HEK293 (cell line): ENCODE data around the gene RBPJ.

ENCODE experiments used
- CTCF ChIA-PET: fragments of 350-600 bp; formaldehyde crosslinking; extraction: SDS; loops from one replicate; lab custom pipeline; 2021; ENCODE audit warnings: antibody characterized with exemption; lab: Yijun Ruan, JAX
- POLR2A ChIA-PET: fragments of 300-600 bp; formaldehyde crosslinking; extraction: SDS; loops from one replicate; lab custom pipeline; 2020; ENCODE audit warnings: antibody characterized with exemption, inconsistent platforms; lab: Yijun Ruan, JAX
- H3K27ac ChIP-seq: fragments of 200-500 bp; sonication (Bioruptor generic); 2 replicates; pipeline ENCODE4 v1.5.1; 2014; ENCODE audit warnings: low read depth, low read length, control low read depth, inconsistent platforms; ENCODE audit errors: extremely low read depth
- H3K36me3 ChIP-seq, 2 experiments: fragments of 200-500 bp in 1 of 2; sonication (Bioruptor generic) in 1 of 2; 1 replicate in 1 of 2; 2 replicates in 1 of 2; pipeline ENCODE4 v1.5.1; 2014 to 2017; ENCODE audit warnings: inconsistent platforms in 2 of 2, low read length in 2 of 2; ENCODE audit not compliant: control insufficient read depth in 2 of 2, insufficient read depth in 1 of 2
- H3K4me1 ChIP-seq: fragments of 200-500 bp; sonication (Bioruptor generic); 2 replicates; pipeline ENCODE4 v1.5.1; 2014; ENCODE audit warnings: mild to moderate bottlenecking, low read length, inconsistent platforms; ENCODE audit not compliant: control insufficient read depth, insufficient read depth
- H3K4me3 ChIP-seq: 2 replicates; pipeline ENCODE4 v1.5.1; 2011; ENCODE audit warnings: low read depth, mild to moderate bottlenecking, control low read depth, low read length, moderate library complexity
- H3K9me3 ChIP-seq: fragments of 200-500 bp; sonication (Bioruptor generic); 2 replicates; pipeline ENCODE4 v1.5.1; 2014; ENCODE audit warnings: low read depth, low read length, inconsistent platforms; ENCODE audit not compliant: control insufficient read depth, insufficient read depth
- KLF10 ChIP-seq: fragments of 450-650 bp; IDR thresholded peaks from 2 replicates; pipeline ENCODE4 v1.5.1; 2018; ENCODE audit warnings: missing biosample characterization, mild to moderate bottlenecking, missing genetic modification characterization
- KLF16 ChIP-seq: fragments of 450-650 bp; formaldehyde crosslinking; IDR thresholded peaks from 2 replicates; pipeline ENCODE4 v1.5.1; 2017; ENCODE audit warnings: missing biosample characterization, missing genetic modification characterization
- MEIS1 ChIP-seq: sonication (generic); formaldehyde crosslinking; IDR thresholded peaks from 2 replicates; pipeline ENCODE4 v1.8.1; 2022; ENCODE audit warnings: missing genetic modification reagents, mild to moderate bottlenecking, borderline replicate concordance
- PRDM1 ChIP-seq: fragments of 450-650 bp; formaldehyde crosslinking; IDR thresholded peaks from 2 replicates; pipeline ENCODE4; 2016; ENCODE audit warnings: missing biosample characterization, missing genetic modification characterization
- REST ChIP-seq: fragments of 450-650 bp; formaldehyde crosslinking; IDR thresholded peaks from 2 replicates; pipeline ENCODE4 v1.5.1; 2016; ENCODE audit warnings: missing biosample characterization, missing genetic modification characterization
- ZBTB6 ChIP-seq: fragments of 450-650 bp; formaldehyde crosslinking; IDR thresholded peaks from 2 replicates; pipeline ENCODE4 v1.5.1; 2017; ENCODE audit warnings: missing biosample characterization, missing genetic modification characterization
- ZEB2 ChIP-seq: fragments of 450-650 bp; formaldehyde crosslinking; IDR thresholded peaks from 2 replicates; pipeline ENCODE4 v1.5.1; 2016; ENCODE audit warnings: missing biosample characterization, missing genetic modification characterization
- ZIC2 ChIP-seq: fragments of 450-650 bp; formaldehyde crosslinking; IDR thresholded peaks from 2 replicates; pipeline ENCODE4 v1.5.1; 2016; ENCODE audit warnings: missing biosample characterization, missing genetic modification characterization
- ZNF19 ChIP-seq: fragments of 450-650 bp; formaldehyde crosslinking; IDR thresholded peaks from 2 replicates; pipeline ENCODE4; 2016; ENCODE audit warnings: missing biosample characterization, missing genetic modification characterization, low read depth
- ZNF24 ChIP-seq: fragments of 450-650 bp; formaldehyde crosslinking; IDR thresholded peaks from 2 replicates; pipeline ENCODE4 v1.5.1; 2016; ENCODE audit warnings: missing biosample characterization, missing genetic modification characterization
- ZNF391 ChIP-seq: fragments of 450-650 bp; formaldehyde crosslinking; IDR thresholded peaks from 2 replicates; pipeline ENCODE4 v1.5.1; 2016; ENCODE audit warnings: low read depth, missing biosample characterization, missing genetic modification characterization, borderline replicate concordance
- ZNF555 ChIP-seq: fragments of 450-650 bp; formaldehyde crosslinking; conservative IDR thresholded peaks from 2 replicates; pipeline ENCODE4 v1.5.1; 2017; ENCODE audit warnings: missing biosample characterization, mild to moderate bottlenecking, missing genetic modification characterization, inconsistent platforms
- ZNF785 ChIP-seq: fragments of 450-650 bp; formaldehyde crosslinking; IDR thresholded peaks from 2 replicates; pipeline ENCODE4 v1.5.1; 2016; ENCODE audit warnings: missing biosample characterization, missing genetic modification characterization
- ZNF843 ChIP-seq: fragments of 450-650 bp; formaldehyde crosslinking; IDR thresholded peaks from 2 replicates; pipeline ENCODE4 v1.5.1; 2016; ENCODE audit warnings: missing biosample characterization, missing genetic modification characterization
- ZSCAN4 ChIP-seq: fragments of 450-650 bp; formaldehyde crosslinking; IDR thresholded peaks from 2 replicates; pipeline ENCODE4 v1.5.1; 2017; ENCODE audit warnings: missing biosample characterization, missing genetic modification characterization
- TF ChIP-seq, protein P1 (sequence below): fragments of 450-650 bp; formaldehyde crosslinking; conservative IDR thresholded peaks from 2 replicates; pipeline ENCODE4 v1.5.1; 2016; ENCODE audit warnings: low read depth, missing biosample characterization, missing genetic modification characterization

The RBPJ gene

DNA sequence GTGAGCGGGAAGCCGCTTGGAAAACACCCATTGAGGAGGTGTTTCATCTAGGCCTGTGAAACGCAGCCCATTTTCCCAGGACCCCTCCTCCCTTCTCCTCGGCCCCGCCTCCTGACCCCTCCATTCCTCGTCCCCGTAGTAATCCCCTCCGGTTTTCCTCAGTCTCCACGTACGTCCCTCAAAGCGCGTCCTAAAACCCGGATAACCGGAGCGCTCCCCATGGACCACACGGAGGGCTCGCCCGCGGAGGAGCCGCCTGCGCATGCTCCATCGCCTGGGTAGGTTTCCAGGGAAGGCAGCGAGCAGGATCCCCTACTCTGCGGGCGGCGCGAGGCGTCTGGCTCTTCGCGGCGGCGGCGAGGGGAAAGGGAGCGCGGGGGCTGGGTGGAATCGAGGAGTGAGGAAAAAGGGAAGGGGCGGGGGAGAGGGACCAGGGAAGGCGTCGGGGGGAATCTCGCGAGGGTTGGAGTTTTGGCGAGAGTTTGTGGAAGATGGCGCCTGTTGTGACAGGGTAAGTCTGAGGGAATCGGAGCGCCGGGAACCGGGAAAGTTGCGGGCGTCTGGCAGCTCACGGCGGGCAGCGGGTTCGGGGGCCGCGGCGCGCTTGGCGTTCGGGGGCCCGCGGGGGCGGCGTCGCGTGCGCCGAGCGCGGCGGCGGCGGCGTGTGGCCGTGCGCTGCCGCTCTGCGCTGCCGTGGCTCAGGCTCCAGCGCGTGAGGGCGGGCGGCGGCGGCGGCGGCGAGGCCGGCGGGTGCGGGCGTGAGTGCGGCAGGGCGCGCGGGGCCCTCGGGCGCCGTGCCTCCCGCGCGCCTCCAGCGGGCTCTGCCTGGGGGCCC, at the start of gene RBPJ (continued):
- peak; percentile 54; the same call in 1 of the 2 replicates for TF ChIP-seq ZBTB6
- peak; percentile 55; the same call in 1 of the 2 replicates for TF ChIP-seq ZNF391 (tag by site-specific recombination)
- TF ChIP-seq ZIC2 (tag by site-specific recombination) = peak; percentile 69
- TF ChIP-seq PRDM1 = peak; percentile 69; the same call in 1 of the 2 replicates
- TF ChIP-seq ZEB2 = peak; percentile 95
- TF ChIP-seq, all 188 proteins: peak for 53

- CTCF ChIA-PET = interaction anchor here (1.0 kb wide), 1 partner anchor 58 kb away, joined by 3 read pairs; no protein-coding TSS in a partner anchor
- H3K36me3 ChIP-seq = no peaks in the 10 kb centered on the region
- H3K27ac ChIP-seq = no peak overlapping the region
- no peaks in the 10 kb centered on the region for H3K4me1 ChIP-seq
- no peak overlapping the region for H3K4me3 ChIP-seq
- TF ChIP-seq KLF10 (tag by site-specific recombination) = no peak
- no peaks in the 10 kb centered on the region for H3K9me3 ChIP-seq
- POLR2A ChIA-PET = no interaction called here
Measured at GRCh38 chr4:26271703-26272102, 49.1 kb upstream of the RBPJ start.

- Histone ChIP-seq H3K9me3 (no peaks in the 10 kb centered on the region), H3K4me1 (no peaks in the 10 kb centered on the region), H3K27ac (no peak overlapping the region), H3K36me3 (no peaks in the 10 kb centered on the region), H3K4me3 (no peak overlapping the region)
- POLR2A ChIA-PET = no interaction called here
- no peak for TF ChIP-seq ZNF785 (tag by site-specific recombination)
- TF ChIP-seq, protein P1, sequence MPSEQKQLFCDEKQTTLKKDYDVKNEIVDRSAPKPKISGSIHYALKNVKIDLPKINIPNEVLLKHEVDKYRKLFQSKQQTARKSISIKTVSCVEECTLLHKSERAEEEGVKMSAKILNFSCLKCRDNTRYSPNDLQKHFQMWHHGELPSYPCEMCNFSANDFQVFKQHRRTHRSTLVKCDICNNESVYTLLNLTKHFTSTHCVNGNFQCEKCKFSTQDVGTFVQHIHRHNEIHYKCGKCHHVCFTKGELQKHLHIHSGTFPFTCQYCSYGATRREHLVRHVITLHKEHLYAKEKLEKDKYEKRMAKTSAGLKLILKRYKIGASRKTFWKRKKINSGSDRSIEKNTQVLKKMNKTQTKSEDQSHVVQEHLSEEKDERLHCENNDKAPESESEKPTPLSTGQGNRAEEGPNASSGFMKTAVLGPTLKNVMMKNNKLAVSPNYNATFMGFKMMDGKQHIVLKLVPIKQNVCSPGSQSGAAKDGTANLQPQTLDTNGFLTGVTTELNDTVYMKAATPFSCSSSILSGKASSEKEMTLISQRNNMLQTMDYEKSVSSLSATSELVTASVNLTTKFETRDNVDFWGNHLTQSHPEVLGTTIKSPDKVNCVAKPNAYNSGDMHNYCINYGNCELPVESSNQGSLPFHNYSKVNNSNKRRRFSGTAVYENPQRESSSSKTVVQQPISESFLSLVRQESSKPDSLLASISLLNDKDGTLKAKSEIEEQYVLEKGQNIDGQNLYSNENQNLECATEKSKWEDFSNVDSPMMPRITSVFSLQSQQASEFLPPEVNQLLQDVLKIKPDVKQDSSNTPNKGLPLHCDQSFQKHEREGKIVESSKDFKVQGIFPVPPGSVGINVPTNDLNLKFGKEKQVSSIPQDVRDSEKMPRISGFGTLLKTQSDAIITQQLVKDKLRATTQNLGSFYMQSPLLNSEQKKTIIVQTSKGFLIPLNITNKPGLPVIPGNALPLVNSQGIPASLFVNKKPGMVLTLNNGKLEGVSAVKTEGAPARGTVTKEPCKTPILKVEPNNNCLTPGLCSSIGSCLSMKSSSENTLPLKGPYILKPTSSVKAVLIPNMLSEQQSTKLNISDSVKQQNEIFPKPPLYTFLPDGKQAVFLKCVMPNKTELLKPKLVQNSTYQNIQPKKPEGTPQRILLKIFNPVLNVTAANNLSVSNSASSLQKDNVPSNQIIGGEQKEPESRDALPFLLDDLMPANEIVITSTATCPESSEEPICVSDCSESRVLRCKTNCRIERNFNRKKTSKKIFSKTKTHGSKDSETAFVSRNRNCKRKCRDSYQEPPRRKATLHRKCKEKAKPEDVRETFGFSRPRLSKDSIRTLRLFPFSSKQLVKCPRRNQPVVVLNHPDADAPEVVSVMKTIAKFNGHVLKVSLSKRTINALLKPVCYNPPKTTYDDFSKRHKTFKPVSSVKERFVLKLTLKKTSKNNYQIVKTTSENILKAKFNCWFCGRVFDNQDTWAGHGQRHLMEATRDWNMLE (tag by site-specific recombination) = no peak
- TF ChIP-seq MEIS1 (CRISPR knock-in tag) = no peak
- CTCF ChIA-PET = interaction anchor here (0.5 to 0.7 kb wide), 2 partner anchors 38 to 104 kb away, joined by 3 read pairs; no protein-coding TSS in a partner anchor
Measured at GRCh38 chr4:26272654-26273615, 47.9 kb upstream of the RBPJ start.

DNA sequence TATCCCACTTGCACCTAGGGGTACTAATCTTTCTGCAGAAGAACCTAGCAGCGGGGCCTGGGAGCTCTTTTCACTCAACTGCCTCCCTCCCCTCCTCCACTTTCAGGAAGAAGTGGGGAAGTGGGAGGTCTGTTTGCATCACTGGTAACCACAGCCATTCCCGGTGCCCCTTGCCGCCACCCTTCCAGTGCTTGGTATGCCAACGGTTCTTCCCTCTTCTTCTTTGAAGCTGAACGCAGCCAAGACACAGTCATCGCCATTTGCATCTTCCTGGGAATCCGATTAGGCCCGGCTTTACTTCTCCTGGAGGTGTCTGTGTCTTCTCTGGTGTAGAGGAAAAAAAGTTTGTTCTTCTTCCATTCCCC, 47.2 kb upstream of the RBPJ start:
- H3K9me3 ChIP-seq = no peaks in the 10 kb centered on the region
- CTCF ChIA-PET = interaction anchor here (0.7 kb wide), 1 partner anchor 104 kb away, joined by 3 read pairs; no protein-coding TSS in a partner anchor
- H3K4me3 ChIP-seq = no peak overlapping the region
- no peaks in the 10 kb centered on the region for H3K36me3 ChIP-seq
- no peak overlapping the region for H3K27ac ChIP-seq
- POLR2A ChIA-PET = no interaction called here
- no peaks in the 10 kb centered on the region for H3K4me1 ChIP-seq
- TF ChIP-seq ZNF24 = no peak
- TF ChIP-seq ZNF843 (tag by site-specific recombination) = no peak
- no peak for TF ChIP-seq ZNF555 (tag by site-specific recombination)
- no peak for TF ChIP-seq ZNF19
- no peak for TF ChIP-seq REST (tag by site-specific recombination)
- no peak for TF ChIP-seq ZSCAN4 (tag by site-specific recombination)
- no peak for TF ChIP-seq KLF16 (tag by site-specific recombination)
